ENCODE measurements around the gene PHF21A. TPM values are rescaled to one million over a fixed set of nuclear protein-coding genes. Genes with fewer than 3 reads are reported as not detected.
"Not testable (repeated sequence)": the region's sequence is repeated elsewhere in the genome, so short reads cannot be mapped to it uniquely, and the experiment has no call there.

PHF21A gene
- total RNA-seq, 2 experiments from 2014 or later = 59.5 to 66.2 TPM

DNA sequence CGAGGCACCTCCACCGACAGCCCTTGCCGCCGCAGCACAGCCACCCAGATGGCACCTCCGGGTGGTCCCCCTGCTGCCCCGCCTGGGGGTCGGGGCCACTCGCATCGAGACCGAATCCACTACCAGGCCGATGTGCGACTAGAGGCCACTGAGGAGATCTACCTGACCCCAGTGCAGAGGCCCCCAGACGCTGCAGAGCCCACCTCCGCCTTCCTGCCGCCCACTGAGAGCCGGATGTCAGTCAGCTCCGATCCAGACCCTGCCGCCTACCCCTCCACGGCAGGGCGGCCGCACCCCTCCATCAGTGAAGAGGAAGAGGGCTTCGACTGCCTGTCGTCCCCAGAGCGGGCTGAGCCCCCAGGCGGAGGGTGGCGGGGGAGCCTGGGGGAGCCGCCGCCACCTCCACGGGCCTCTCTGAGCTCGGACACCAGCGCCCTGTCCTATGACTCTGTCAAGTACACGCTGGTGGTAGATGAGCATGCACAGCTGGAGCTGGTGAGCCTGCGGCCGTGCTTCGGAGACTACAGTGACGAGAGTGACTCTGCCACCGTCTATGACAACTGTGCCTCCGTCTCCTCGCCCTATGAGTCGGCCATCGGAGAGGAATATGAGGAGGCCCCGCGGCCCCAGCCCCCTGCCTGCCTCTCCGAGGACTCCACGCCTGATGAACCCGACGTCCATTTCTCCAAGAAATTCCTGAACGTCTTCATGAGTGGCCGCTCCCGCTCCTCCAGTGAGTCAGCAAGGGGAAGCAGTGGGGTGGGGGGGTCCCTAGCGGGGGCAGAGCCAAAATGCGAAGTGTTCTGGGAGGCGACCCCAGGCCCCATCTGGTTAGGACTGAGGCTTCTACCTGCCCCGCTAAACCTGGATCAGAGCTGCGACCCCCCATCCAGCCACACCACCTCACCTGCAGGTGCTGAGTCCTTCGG is 218.5 kb downstream of the PHF21A start:
- TF ChIP-seq, protein P1, sequence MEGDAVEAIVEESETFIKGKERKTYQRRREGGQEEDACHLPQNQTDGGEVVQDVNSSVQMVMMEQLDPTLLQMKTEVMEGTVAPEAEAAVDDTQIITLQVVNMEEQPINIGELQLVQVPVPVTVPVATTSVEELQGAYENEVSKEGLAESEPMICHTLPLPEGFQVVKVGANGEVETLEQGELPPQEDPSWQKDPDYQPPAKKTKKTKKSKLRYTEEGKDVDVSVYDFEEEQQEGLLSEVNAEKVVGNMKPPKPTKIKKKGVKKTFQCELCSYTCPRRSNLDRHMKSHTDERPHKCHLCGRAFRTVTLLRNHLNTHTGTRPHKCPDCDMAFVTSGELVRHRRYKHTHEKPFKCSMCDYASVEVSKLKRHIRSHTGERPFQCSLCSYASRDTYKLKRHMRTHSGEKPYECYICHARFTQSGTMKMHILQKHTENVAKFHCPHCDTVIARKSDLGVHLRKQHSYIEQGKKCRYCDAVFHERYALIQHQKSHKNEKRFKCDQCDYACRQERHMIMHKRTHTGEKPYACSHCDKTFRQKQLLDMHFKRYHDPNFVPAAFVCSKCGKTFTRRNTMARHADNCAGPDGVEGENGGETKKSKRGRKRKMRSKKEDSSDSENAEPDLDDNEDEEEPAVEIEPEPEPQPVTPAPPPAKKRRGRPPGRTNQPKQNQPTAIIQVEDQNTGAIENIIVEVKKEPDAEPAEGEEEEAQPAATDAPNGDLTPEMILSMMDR (IDR thresholded peaks at IDR 0.05) = no peak
- DNase-seq = no peak
- peaks cover 30% of the 10 kb centered on the region for H3K4me1 ChIP-seq (ENCODE audit: insufficient read depth, low read length)
- no peak overlapping the region for H3K4me3 ChIP-seq (ENCODE audit: low read length)
- H3K27ac ChIP-seq (ENCODE audit: low read depth in 1 of 2, low read length in 2 of 2) = no peak overlapping the region
- ATAC-seq (ENCODE audit: poor library complexity) = no peak
- no peaks in the 10 kb centered on the region for H3K9me3 Mint-ChIP-seq
- H3K27me3 Mint-ChIP-seq = peaks cover 29% of the 10 kb centered on the region
- POLR2A ChIA-PET = no interaction called here
- peaks cover 0 to 6% of the 10 kb centered on the region in 2 experiments for H3K9me3 ChIP-seq (ENCODE audit: control insufficient read depth in 1 of 2, insufficient read depth in 1 of 2, low read length in 2 of 2)
- H3K36me3 Mint-ChIP-seq (ENCODE audit: low read depth) = no peaks in the 10 kb centered on the region
- CTCF ChIA-PET = no interaction called here
- H3K4me3 Mint-ChIP-seq = no peak overlapping the region
- no peak overlapping the region for H3K27ac Mint-ChIP-seq
- H3K4me1 Mint-ChIP-seq (ENCODE audit: low read depth) = peaks cover 18% of the 10 kb centered on the region
- no peaks in the 10 kb centered on the region for H3K36me3 ChIP-seq (ENCODE audit: insufficient read depth, low read length)
- peaks cover 23 to 27% of the 10 kb centered on the region in 2 experiments for H3K27me3 ChIP-seq (ENCODE audit: control insufficient read depth in 1 of 2, insufficient read depth in 2 of 2, low read length in 2 of 2)
- intact Hi-C loops (cut with DNase I, micrococcal nuclease) = no loop called here

DNA sequence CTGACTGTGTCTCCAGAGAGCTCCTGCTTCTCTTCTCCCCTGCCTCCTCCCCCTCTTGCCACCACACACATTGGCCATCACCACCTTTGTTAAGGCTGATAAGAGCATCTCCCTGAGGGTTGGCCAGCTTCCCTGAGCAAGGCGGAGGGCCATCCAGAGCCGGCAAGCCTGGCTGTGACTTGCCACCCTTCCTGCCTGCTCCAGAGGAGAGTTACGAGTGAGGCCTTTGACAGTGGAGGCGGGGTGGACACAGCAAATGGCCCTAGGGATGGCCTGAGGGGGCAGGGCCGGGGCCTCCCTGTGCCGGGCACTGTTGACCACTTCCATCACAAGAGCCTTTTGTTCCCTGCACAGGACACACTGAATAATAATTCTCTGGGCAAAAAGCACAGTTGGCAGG is 219.6 kb downstream of the PHF21A start:
- CTCF ChIA-PET = no interaction called here
- peaks cover 18% of the 10 kb centered on the region for H3K4me1 Mint-ChIP-seq (ENCODE audit: low read depth)
- intact Hi-C loops (cut with DNase I, micrococcal nuclease) = loop anchor here in 1 of 2 experiments (2.0 kb wide), 1 partner anchor 15 kb away; the partner anchor contains the start of gene PEX16
- Histone ChIP-seq H3K9me3 (ENCODE audit: control insufficient read depth in 1 of 2, insufficient read depth in 1 of 2, low read length in 2 of 2) (peaks cover 0 to 7% of the 10 kb centered on the region in 2 experiments), H3K36me3 (ENCODE audit: insufficient read depth, low read length) (no peaks in the 10 kb centered on the region), H3K27me3 (ENCODE audit: control insufficient read depth in 1 of 2, insufficient read depth in 2 of 2, low read length in 2 of 2) (peaks cover 31 to 37% of the 10 kb centered on the region in 2 experiments), H3K4me3 (ENCODE audit: low read length) (no peak overlapping the region), H3K27ac (ENCODE audit: low read depth in 1 of 2, low read length in 2 of 2) (no peak overlapping the region), H3K4me1 (ENCODE audit: insufficient read depth, low read length) (peaks cover 30% of the 10 kb centered on the region)
- H3K9me3 Mint-ChIP-seq = no peaks in the 10 kb centered on the region
- DNase-seq (no peak), ATAC-seq (ENCODE audit: poor library complexity) (no peak)
- H3K27ac Mint-ChIP-seq = no peak overlapping the region
- TF ChIP-seq, protein P1 (IDR thresholded peaks at IDR 0.05) = no peak
- no peaks in the 10 kb centered on the region for H3K36me3 Mint-ChIP-seq (ENCODE audit: low read depth)
- peaks cover 39% of the 10 kb centered on the region for H3K27me3 Mint-ChIP-seq
- POLR2A ChIA-PET = no interaction called here
- H3K4me3 Mint-ChIP-seq = peak overlapping the region; percentile 42

DNA sequence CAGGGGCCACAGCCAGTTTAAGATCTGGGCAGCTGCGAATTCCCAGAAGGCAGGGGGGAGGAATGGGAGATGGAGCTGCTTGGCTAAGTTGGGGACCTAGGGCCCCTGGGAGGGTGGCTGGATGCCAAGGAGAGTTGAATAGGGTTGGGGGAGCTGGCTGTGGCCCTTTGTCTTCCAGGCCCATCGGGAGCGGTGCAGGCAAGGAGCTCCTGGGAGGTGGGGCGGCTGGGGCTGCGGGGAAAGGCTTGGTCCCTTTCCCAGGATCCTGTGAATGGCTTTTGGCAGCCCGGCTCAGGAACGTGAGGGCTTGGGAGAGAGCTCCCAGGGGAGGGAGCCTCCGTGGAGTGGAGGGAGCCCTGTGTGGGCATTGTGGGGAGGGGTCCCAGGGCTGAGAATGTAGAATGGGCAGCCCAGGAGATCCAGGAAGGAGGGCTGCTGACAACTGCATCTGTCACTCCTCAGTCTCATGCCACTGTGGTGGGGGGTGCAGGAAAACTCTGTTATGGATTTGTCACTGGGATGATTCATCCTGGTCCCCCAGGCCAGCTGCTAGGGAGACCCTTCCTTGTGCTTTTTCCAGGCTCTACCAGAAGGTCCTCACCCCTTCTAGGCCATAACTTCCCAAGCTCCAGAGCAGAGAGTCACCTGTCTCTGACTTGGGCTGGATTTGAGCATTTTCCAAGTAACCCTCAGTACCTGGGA is 220.2 kb downstream of the PHF21A start:
- ChIA-PET POLR2A (no interaction called here), CTCF (no interaction called here)
- intact Hi-C loops (cut with DNase I, micrococcal nuclease) = loop anchor here in 1 of 2 experiments (2.0 kb wide), 1 partner anchor 16 kb away; the partner anchor contains the start of gene PEX16
- Histone ChIP-seq H3K9me3 (ENCODE audit: control insufficient read depth in 1 of 2, insufficient read depth in 1 of 2, low read length in 2 of 2) (peaks cover 0 to 12% of the 10 kb centered on the region in 2 experiments), H3K36me3 (ENCODE audit: insufficient read depth, low read length) (no peaks in the 10 kb centered on the region), H3K4me3 (ENCODE audit: low read length) (no peak overlapping the region), H3K27ac (ENCODE audit: low read depth in 1 of 2, low read length in 2 of 2) (no peak overlapping the region), H3K27me3 (ENCODE audit: control insufficient read depth in 1 of 2, insufficient read depth in 2 of 2, low read length in 2 of 2) (peaks cover 31 to 43% of the 10 kb centered on the region in 2 experiments), H3K4me1 (ENCODE audit: insufficient read depth, low read length) (peaks cover 24% of the 10 kb centered on the region)
- TF ChIP-seq, protein P1 (IDR thresholded peaks at IDR 0.05) = no peak
- no peak for ATAC-seq (ENCODE audit: poor library complexity)
- peaks cover 41% of the 10 kb centered on the region for H3K27me3 Mint-ChIP-seq
- no peaks in the 10 kb centered on the region for H3K9me3 Mint-ChIP-seq
- no peak overlapping the region for H3K27ac Mint-ChIP-seq
- H3K36me3 Mint-ChIP-seq (ENCODE audit: low read depth) = no peaks in the 10 kb centered on the region
- DNase-seq = no peak
- peaks cover 13% of the 10 kb centered on the region for H3K4me1 Mint-ChIP-seq (ENCODE audit: low read depth)
- peak overlapping the region; percentile 68 for H3K4me3 Mint-ChIP-seq

DNA sequence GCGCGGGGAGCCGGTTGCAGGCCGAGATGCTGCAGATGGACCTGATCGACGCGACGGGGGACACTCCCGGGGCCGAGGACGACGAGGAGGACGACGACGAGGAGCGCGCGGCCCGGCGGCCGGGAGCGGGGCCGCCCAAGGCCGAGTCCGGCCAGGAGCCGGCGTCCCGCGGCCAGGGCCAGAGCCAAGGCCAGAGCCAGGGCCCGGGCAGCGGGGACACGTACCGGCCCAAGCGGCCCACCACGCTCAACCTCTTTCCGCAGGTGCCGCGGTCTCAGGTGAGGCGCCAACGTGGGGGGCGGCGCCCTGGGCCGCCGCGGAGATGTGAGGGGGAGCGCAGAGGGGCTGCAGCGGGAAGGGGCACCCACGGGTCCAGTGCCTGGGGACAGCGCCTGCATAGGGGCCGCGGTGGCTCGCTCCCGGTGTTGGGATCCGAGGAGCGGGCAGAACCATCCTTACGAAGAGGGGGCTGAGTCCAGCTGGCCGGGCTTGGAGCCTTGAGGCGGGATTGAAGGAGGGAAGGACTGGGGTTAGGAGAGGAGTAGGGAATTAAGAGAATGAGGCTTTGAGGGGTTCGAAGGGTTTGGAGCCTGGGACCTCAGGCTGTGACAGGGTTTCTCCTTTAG is 221.0 kb downstream of the PHF21A start:
- H3K27ac ChIP-seq (ENCODE audit: low read depth in 1 of 2, low read length in 2 of 2); DNase-seq; CTCF ChIA-PET; POLR2A ChIA-PET; H3K9me3 Mint-ChIP-seq; H3K36me3 ChIP-seq (ENCODE audit: insufficient read depth, low read length); H3K4me3 ChIP-seq (ENCODE audit: low read length); H3K27ac Mint-ChIP-seq; H3K36me3 Mint-ChIP-seq (ENCODE audit: low read depth): not testable (repeated sequence)
- H3K4me3 Mint-ChIP-seq = peak overlapping the region; percentile 68
- peak; percentile 8 for ATAC-seq (ENCODE audit: poor library complexity)
- intact Hi-C loops (cut with DNase I, micrococcal nuclease) = loop anchor here in 1 of 2 experiments (2.0 kb wide), 1 partner anchor 17 kb away; the partner anchor contains the start of gene PEX16
- Histone ChIP-seq H3K9me3 (ENCODE audit: control insufficient read depth in 1 of 2, insufficient read depth in 1 of 2, low read length in 2 of 2) (peaks cover 0 to 12% of the 10 kb centered on the region in 2 experiments), H3K27me3 (ENCODE audit: control insufficient read depth in 1 of 2, insufficient read depth in 2 of 2, low read length in 2 of 2) (peaks cover 35 to 48% of the 10 kb centered on the region in 2 experiments), H3K4me1 (ENCODE audit: insufficient read depth, low read length) (peaks cover 19% of the 10 kb centered on the region)
- peaks cover 47% of the 10 kb centered on the region for H3K27me3 Mint-ChIP-seq
- H3K4me1 Mint-ChIP-seq (ENCODE audit: low read depth) = peaks cover 13% of the 10 kb centered on the region

All from CD4-positive, alpha-beta T cell (primary cell).